ENCODE results near the gene CRAMP1. TPM values are rescaled to one million over a fixed set of nuclear protein-coding genes. Genes with fewer than 3 reads are reported as not detected.

Gene CRAMP1
- polyA plus RNA-seq, 1 of the 3 experiments (the other 2 are of a cell fraction): 9.5 TPM

GRCh38 chr16:1710811-1711507, 98.8 kb downstream of the CRAMP1 start:
- CTCF ChIA-PET: interaction anchor here (0.9 kb wide), 1 partner anchor 410 kb away, joined by 4 read pairs; no protein-coding TSS in a partner anchor
- peaks cover 78% of the 10 kb centered on the region for H4K20me1 ChIP-seq (ENCODE audit: insufficient read depth)
- WGBS (ENCODE audit: low lambda C conversion rate): 87% methylated on average over 11 of the region's 17 CpGs

DNA sequence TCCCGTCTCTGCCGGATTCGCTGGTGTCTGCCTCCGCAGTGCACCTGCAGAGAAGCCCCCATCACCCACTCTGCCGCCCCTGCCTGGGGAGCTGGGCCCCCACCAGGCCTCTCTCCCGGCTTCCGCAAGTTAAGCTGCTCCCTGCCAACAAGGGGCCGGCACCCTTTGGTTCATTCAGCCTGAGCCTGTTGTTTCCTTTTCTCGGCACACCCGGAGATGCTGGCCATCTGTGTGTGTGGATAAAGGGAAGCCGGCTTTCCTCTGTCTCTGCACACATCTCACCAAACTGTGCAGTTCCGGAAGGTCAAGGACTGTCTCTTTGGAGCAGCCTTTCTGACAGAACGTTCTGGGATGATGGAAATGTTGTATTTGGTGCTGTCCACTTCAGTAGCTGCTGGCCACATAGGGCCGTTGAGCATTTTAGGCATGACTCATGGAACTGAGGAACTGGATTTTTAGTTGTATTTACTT, 100.7 kb downstream of the CRAMP1 start:
- POLR2A ChIA-PET: no interaction called here
- no peak overlapping the region for H3K27ac ChIP-seq (ENCODE audit: low read depth in 2 of 2, low read length in 1 of 2)

More at GRCh38 chr16:1710811-1711507, 98.8 kb downstream of the CRAMP1 start:
- Histone ChIP-seq H3K4me2 (no peak overlapping the region), H3K4me1 (ENCODE audit: control insufficient read depth in 1 of 2, insufficient read depth in 2 of 2, low read depth in 1 of 2, low read length in 1 of 2) (peaks cover 13 to 19% of the 10 kb centered on the region in 2 experiments; a peak in 3 of 4 replicates), H3K36me3 (replicated peaks in 1 of 2; ENCODE audit: control insufficient read depth in 1 of 2, insufficient read depth in 2 of 2, low read length in 1 of 2) (peaks cover 0 to 4% of the 10 kb centered on the region in 2 experiments), H2AFZ (ENCODE audit: low read depth) (no peak overlapping the region), H3K27ac (ENCODE audit: low read depth in 2 of 2, low read length in 1 of 2) (no peak overlapping the region), H3K4me3 (ENCODE audit: low read depth in 2 of 2, low read length in 1 of 2) (no peak overlapping the region), H3K9ac (no peak overlapping the region), H3K27me3 (ENCODE audit: insufficient read depth) (no peaks in the 10 kb centered on the region), H3K9me3 (no peaks in the 10 kb centered on the region), H3K79me2 (ENCODE audit: insufficient read depth) (peaks cover 99% of the 10 kb centered on the region), H3F3A (replicated peaks; ENCODE audit: insufficient read depth) (no peaks in the 10 kb centered on the region), H3K9me2 (no peaks in the 10 kb centered on the region)
- POLR2A ChIA-PET: interaction anchor here (0.6 kb wide), 1 partner anchor 10 kb away, joined by 3 read pairs; no protein-coding TSS in a partner anchor
- no peak for TF ChIP-seq ELF1 (IDR thresholded peaks at IDR 0.05)
- DNase-seq: no peak

More for the DNA sequence above, 100.7 kb downstream of the CRAMP1 start:
- Histone ChIP-seq H3K4me2 (no peak overlapping the region), H3K79me2 (ENCODE audit: insufficient read depth) (peaks cover 100% of the 10 kb centered on the region), H3F3A (replicated peaks; ENCODE audit: insufficient read depth) (no peaks in the 10 kb centered on the region), H3K4me1 (ENCODE audit: control insufficient read depth in 1 of 2, insufficient read depth in 2 of 2, low read depth in 1 of 2, low read length in 1 of 2) (peaks cover 8 to 9% of the 10 kb centered on the region in 2 experiments; a peak in 3 of 4 replicates), H3K36me3 (replicated peaks in 1 of 2; ENCODE audit: control insufficient read depth in 1 of 2, insufficient read depth in 2 of 2, low read length in 1 of 2) (peaks cover 0 to 4% of the 10 kb centered on the region in 2 experiments), H3K9me3 (no peaks in the 10 kb centered on the region), H3K9ac (no peak overlapping the region), H2AFZ (ENCODE audit: low read depth) (no peak overlapping the region), H3K4me3 (ENCODE audit: low read depth in 2 of 2, low read length in 1 of 2) (no peak overlapping the region), H3K27me3 (ENCODE audit: insufficient read depth) (no peaks in the 10 kb centered on the region), H3K9me2 (no peaks in the 10 kb centered on the region), H4K20me1 (ENCODE audit: insufficient read depth) (peaks cover 68% of the 10 kb centered on the region)
- TF ChIP-seq YY1 (IDR thresholded peaks at IDR 0.05; ENCODE audit: low read depth): no peak
- TF ChIP-seq, protein P1, sequence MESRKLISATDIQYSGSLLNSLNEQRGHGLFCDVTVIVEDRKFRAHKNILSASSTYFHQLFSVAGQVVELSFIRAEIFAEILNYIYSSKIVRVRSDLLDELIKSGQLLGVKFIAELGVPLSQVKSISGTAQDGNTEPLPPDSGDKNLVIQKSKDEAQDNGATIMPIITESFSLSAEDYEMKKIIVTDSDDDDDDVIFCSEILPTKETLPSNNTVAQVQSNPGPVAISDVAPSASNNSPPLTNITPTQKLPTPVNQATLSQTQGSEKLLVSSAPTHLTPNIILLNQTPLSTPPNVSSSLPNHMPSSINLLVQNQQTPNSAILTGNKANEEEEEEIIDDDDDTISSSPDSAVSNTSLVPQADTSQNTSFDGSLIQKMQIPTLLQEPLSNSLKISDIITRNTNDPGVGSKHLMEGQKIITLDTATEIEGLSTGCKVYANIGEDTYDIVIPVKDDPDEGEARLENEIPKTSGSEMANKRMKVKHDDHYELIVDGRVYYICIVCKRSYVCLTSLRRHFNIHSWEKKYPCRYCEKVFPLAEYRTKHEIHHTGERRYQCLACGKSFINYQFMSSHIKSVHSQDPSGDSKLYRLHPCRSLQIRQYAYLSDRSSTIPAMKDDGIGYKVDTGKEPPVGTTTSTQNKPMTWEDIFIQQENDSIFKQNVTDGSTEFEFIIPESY (IDR thresholded peaks at IDR 0.05; ENCODE audit: borderline replicate concordance, low read depth): no peak
- TF ChIP-seq TAF1 (IDR thresholded peaks at IDR 0.05; ENCODE audit: borderline replicate concordance, low read depth, low read length): no peak
- TF ChIP-seq JUND (IDR thresholded peaks at IDR 0.05): no peak
- TF ChIP-seq FOXM1 (IDR thresholded peaks at IDR 0.05; ENCODE audit: low read depth): no peak
- no peak for TF ChIP-seq RCOR1 (IDR thresholded peaks at IDR 0.05; ENCODE audit: low read length)
- no peak for TF ChIP-seq USF1 (IDR thresholded peaks at IDR 0.05; ENCODE audit: borderline replicate concordance, low read depth)
- TF ChIP-seq NRF1 (IDR thresholded peaks at IDR 0.05; ENCODE audit: low read depth, low read length): no peak
- TF ChIP-seq RFX5 (IDR thresholded peaks at IDR 0.05; ENCODE audit: low read length): no peak
- no peak for TF ChIP-seq POLR2AphosphoS5 (IDR thresholded peaks at IDR 0.05; ENCODE audit: low read depth, low read length)
- no peak for TF ChIP-seq MEF2A (IDR thresholded peaks at IDR 0.05; ENCODE audit: borderline replicate concordance, low read depth)
- no peak for TF ChIP-seq EP300 (IDR thresholded peaks at IDR 0.05; ENCODE audit: borderline replicate concordance in 1 of 2, low read depth in 1 of 2, low read length in 1 of 2)
- TF ChIP-seq, protein P2, sequence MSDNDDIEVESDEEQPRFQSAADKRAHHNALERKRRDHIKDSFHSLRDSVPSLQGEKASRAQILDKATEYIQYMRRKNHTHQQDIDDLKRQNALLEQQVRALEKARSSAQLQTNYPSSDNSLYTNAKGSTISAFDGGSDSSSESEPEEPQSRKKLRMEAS (IDR thresholded peaks at IDR 0.05; ENCODE audit: low read depth): no peak
- TF ChIP-seq RXRA (IDR thresholded peaks at IDR 0.05; ENCODE audit: borderline replicate concordance, low read depth): no peak
- TF ChIP-seq, protein P3, sequence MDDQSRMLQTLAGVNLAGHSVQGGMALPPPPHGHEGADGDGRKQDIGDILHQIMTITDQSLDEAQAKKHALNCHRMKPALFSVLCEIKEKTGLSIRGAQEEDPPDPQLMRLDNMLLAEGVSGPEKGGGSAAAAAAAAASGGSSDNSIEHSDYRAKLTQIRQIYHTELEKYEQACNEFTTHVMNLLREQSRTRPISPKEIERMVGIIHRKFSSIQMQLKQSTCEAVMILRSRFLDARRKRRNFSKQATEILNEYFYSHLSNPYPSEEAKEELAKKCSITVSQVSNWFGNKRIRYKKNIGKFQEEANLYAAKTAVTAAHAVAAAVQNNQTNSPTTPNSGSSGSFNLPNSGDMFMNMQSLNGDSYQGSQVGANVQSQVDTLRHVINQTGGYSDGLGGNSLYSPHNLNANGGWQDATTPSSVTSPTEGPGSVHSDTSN (IDR thresholded peaks at IDR 0.05): no peak
- no peak for TF ChIP-seq GATA2 (CRISPR knock-in tag; IDR thresholded peaks at IDR 0.05)
- TF ChIP-seq, protein P4, sequence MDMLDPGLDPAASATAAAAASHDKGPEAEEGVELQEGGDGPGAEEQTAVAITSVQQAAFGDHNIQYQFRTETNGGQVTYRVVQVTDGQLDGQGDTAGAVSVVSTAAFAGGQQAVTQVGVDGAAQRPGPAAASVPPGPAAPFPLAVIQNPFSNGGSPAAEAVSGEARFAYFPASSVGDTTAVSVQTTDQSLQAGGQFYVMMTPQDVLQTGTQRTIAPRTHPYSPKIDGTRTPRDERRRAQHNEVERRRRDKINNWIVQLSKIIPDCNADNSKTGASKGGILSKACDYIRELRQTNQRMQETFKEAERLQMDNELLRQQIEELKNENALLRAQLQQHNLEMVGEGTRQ (IDR thresholded peaks at IDR 0.05; ENCODE audit: borderline replicate concordance, low read depth, low read length): no peak
- no peak for TF ChIP-seq CHD2 (IDR thresholded peaks at IDR 0.05; ENCODE audit: low read length, partially characterized antibody)
- no peak for DNase-seq
- 94% methylated on average over 14 of the region's 14 CpGs for WGBS (ENCODE audit: low lambda C conversion rate)
- CTCF ChIA-PET: interaction anchor here (0.7 to 1.4 kb wide), 2 partner anchors 51 to 136 kb away, joined by 4 read pairs; no protein-coding TSS in a partner anchor

Measured in SK-N-SH (cell line).